ENCODE data around the gene B3GALT5.
A peak's percentile ranks its signal among the peaks of the same experiment; 100 is the strongest.
"Not testable (repeated sequence)": the region's sequence is repeated elsewhere in the genome, so short reads cannot be mapped to it uniquely, and the experiment has no call there.

The B3GALT5 gene, protein sequence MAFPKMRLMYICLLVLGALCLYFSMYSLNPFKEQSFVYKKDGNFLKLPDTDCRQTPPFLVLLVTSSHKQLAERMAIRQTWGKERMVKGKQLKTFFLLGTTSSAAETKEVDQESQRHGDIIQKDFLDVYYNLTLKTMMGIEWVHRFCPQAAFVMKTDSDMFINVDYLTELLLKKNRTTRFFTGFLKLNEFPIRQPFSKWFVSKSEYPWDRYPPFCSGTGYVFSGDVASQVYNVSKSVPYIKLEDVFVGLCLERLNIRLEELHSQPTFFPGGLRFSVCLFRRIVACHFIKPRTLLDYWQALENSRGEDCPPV

DNA sequence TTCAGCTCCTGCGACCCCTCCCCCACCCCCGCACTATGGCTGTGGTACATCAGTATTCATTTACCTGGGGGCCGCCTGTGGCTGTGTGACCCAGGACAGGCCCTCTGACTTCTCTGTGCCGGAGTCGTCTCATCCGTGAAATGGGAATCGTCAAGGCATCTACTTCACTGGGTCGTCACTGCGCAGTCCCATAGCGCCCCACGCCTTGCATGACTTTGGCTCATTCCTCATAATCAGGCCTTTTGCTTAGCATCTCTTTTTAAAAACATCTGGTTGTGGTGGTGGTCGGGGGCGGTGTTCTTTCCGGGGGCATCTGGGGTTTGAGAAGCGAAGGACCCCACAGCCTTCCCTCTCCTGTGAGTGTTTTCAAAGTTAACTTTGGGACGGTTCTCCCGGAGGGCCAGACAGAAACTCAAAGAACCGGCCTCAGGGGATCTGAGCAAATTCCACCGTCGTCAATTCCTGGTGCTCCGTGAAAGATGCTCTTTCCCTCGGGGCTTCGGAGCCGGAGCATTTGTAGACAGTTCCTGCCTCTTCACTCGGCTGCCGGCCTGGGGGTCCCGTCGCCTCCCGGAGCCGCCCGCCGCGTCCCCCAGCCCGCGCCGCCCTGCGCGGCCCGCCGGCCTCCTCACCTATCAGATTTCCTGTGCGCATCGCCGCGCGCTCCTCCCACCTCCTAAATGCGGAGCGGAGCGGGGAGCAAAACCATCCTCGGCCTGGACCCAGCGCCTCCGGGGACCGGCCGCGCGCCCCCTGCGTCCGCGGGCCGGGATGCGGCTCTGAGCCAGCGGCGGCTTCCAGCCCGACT lies at the start of gene B3GALT5:
TSS of gene B3GALT5 (plus strand) at position 708 of the 808 bp plus-strand sequence. CDS start 47,620 bp downstream, outside the sequence.
- DNase-seq: no peak

DNA sequence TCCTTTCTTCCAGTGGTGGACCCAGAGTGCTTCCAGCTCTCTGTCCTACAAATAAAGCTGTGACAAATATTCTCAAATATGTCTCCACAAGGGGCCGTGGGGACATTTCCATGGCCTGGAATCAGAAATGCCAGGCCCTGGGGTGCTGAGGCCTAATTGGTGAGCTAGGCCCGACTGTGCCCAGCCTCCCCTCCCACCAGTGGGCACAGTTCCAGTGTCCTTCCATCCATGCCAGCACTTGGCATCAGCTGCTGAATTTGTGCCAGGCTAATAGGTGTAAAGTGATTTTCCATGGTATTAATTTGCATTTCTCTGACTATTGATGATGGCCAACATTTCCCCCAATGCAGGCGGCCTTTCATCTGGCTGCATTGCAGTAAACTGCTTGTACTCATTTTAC lies 48.5 kb upstream of the B3GALT5 start:
- no peak for DNase-seq

DNA sequence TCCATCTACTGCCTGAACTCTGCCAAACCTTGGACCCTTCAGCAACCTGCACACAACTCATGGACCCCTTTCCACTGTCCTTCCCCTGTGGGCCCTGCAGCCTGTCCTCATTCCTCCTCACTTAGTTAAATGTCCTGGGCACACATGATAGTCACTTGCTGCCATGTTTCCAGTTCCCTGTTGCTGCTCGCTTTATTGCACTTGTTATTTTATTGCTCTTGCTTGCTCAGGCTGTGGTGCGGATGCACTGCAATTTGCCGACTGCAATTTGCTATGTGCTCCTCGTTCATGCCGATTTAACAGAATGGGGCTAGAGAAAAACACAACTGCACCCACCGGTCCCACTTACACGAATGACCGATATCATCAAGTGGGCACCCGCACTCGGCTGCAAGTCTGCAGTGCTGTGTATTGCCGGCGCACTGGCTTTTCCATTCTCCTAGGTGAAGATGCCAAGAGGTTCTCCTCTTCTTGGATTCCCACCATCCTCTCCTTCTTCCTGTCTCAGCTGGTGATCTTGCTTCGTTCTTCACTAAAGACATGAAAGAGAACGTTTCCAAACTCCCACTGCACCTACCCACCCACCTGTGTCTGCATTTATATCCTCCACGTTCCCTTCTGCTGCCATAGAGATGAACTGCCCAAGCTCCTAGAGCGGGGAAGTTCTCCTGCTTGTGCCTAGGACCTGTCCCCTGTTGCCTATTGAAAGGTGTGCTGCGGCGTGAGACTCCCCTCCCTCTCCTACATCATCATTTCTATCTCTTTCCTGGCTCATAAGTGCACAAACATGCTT lies 45.4 kb upstream of the B3GALT5 start:
- DNase-seq: no peak

DNA sequence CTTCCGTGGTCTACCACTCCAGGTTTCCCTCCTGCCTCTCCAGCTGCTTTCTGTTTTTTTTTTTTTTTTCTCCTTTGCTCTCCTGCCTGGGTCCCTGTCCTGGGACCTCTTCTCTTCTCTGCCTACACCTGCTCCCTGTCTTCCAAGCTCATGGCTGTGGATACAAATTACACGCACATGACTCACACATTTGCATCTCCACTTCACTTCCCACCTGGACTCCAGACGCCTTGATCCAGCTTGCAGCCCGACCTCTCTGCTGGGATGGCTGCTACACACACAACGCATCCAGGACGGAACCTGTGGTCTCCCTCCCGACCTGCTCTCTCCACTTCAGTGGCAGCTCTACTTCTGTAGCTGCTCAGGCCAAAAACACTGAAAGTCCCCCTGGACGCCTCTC lies 44.4 kb upstream of the B3GALT5 start:
- peak; percentile 14 for DNase-seq

DNA sequence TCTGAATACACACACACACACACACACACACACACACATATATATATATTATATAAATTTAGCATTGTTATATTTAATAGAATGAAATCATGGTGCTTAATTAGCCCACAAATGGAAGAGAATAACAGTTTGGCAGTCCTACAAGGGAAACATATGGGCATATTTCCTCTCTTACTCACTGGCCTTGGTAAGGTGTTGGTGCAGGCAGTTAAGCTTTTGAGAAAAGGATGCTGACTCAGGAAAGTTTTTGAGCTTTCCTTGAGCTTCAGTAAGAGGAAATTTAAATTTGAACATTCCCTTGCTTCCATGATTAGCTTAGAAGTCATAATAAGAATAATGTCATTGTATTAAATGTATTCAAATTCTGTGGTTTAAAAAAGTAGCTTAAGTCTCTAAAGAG lies 37.0 kb upstream of the B3GALT5 start:
- DNase-seq: no peak

DNA sequence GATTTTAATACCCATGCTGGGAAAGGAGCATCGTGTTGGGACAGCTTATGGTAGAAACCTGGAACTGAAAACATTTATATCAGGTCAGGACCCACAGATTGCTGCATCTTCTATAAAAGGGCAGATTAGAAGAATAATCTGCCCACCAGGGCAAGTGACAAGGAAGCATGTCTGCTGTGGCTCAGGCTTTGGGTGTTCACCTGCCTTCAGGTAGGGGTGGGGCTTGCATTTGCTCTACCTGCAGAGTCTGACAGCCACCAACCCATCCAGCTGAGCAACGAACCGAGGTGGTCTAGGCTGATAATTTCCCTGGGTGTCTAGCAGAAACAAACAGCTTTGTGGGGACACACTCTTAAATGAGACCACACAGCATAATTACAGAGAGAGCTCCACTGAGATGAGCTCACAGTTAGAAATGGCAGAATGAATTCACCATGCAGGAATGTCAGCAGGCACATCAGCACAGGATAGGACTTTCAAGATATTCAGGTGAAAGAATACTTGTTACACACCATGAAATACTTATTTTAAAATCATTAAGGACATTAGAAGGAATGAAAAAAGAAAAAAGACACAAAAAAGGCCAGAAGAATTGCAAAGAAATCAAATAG lies 36.1 kb upstream of the B3GALT5 start:
- DNase-seq: no peak

DNA sequence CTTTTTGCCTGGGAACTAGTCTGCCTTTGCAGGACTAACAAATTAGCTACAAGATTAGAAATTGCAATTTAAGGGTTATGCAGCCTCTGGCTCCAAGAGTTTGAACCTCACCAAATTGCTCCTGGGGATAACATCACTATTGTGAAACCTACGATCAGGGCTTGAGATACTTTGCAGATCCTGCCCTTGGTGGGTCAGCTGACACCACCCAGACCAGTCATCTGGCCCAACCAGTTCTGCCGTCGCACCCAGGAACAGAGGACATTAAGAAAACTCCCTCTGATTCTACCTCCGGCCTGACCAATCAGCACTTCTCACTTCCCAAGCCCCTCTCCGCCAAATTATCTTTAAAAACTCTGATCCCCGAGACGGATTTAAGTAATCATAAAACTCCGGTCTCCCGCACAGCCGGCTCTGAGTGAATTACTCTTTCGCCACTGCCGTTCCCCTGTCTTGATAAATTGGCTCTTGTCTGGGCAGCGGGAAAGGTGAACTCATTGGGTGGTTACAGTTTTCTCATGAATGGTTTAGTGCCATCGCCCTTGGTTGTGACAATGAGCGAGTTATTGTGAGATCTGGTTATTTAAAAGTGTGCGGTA lies 32.9 kb upstream of the B3GALT5 start:
- DNase-seq: no peak

DNA sequence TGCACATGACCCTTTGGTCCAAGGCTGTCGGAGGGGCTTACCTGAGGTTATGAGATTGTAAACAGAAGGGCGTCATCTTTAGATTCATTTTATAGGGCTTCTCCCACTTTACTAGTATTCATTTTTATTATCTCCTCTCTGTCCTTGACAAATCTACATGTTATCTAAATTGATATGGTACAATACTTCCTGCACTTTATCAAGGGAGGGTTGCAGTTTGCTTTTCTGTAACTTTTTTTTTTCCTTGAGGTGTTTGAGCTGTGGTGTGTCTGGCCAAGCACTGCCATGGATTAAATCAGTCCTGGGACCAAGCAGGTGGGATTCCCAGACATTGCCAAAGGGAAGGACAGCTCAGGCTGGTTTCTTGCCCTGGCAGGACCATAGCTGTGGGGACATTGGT lies 32.0 kb upstream of the B3GALT5 start:
- no peak for DNase-seq

DNA sequence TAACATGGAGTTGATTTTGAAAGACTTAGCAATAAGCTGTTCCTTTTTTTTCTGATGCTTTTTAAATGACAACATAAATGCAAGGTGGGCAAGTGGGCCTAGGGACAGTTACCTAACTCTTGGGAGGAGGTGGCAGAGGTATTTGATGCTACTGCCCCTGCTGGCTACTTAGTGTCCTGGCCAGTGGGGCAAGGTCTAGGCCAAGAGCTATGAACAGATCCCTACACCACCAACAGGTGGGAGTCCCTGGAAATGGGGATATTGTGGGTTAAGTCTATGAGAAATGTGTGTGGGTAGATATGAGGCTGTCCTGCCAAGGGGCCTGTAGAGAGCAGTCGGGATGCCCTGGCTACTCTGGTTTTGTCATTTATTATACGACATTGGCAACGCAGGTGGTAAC lies 31.3 kb upstream of the B3GALT5 start:
- no peak for DNase-seq

DNA sequence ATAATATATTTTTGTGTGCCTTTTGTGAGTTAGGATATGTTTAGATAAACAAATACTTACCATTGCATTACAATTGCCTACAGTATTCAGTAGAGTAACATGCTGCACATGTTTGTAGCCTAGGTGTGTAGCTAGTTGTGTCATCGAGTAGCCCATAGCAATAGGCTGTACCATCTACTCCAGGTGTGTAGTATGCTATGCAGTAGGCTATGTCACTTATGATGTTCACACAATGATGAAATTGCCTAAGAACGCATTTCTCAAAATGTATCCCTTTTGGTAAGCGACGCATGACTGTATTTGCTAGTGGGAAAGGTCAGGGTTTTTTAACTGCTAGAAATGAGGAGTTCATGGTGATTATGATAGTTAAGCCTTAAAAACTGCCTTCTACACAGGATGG lies 30.0 kb upstream of the B3GALT5 start:
- DNase-seq: no peak

DNA sequence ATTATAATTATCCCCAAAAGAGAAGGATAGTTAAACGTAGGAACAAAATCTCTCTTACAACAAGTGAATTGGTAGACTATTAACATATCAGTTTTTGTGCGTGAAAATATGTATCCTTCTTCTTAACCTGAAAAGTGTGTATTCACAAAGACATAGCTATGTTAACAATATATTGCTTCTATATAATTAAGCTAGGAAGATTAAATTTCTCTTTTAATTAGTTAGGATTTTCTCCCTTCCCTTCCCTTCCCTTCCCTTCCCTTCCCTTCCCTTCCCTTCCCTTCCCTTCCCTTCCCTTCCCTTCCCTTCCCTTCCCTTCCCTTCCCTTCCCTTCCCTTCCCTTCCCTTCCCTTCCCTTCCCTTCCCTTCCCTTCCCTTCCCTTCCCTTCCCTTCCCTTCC lies 29.2 kb upstream of the B3GALT5 start:
- DNase-seq: not testable (repeated sequence)

DNA sequence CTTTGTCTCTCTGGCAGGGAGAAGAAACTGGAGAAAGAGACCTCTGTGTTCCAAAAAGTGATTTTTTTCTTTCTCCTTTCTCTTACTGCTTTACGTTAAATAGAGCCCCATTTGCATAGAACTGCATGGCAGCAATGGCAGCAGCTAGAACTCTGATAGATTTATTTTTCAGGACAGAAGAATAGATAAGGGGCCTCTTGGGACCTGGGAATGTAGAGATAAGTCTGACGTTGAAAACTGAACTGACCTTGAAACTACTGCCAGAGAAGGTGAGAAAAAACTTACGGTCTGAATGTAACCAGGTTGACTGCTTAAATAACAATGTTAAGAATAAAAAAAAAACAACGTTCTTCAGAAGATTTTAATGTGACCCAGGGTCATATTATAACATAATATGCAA lies 25.4 kb upstream of the B3GALT5 start:
- DNase-seq: no peak

DNA sequence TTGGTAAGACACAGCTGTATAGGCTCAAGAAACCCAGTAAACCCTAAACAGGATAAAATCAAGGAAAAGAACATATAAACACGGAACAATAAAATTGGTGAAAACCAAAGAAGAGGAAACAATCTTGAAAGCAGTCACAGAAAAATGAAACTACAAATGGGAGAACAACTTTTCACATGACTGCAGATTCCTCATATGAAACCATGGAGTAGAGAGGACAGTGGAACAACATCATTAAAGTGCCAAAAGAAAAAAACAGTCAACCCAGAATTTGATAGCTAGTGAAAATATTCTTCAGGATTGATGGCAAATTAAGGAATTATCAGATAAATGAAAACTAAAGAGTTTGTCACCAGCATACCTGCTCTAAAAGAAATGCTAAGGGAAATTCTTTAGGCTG lies 23.9 kb upstream of the B3GALT5 start:
- no peak for DNase-seq

DNA sequence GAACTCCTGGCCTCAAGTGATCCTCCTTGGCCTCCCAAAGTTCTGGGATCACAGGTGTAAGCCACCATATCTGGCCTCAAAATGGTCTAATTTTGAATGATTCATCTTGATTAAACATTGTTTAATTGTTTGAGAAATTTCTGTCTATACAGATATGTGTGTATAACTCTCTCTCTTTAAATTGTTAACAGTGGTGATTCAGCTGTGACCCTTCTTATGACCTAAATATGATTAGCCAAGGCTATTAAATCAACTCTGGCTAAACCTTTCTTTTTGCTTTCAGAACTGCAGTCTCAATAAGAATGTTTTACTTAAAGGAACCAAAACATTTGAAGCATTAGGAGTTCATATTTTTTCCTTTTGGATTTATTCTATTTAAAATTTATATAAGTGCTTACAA lies 19.2 kb upstream of the B3GALT5 start:
- DNase-seq: no peak

DNA sequence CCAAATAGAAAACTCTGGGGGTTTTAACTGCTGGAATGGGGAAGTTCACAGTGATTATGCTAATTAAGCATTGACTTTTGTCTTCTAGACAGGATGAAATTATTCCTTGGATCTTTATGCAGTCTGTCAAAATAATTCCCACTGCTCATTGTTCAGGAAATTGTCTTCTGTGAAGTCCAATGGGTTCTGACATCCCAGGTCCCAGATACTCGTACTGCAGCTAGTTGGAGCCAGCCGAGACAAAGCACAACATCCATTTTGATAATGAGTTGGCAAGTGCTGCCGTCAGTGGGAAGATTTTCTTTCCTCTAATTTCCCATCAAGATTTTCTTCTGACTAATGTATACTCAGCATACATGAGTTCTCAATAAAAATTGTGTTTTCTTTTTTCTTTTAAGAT lies 17.3 kb upstream of the B3GALT5 start:
- no peak for DNase-seq

DNA sequence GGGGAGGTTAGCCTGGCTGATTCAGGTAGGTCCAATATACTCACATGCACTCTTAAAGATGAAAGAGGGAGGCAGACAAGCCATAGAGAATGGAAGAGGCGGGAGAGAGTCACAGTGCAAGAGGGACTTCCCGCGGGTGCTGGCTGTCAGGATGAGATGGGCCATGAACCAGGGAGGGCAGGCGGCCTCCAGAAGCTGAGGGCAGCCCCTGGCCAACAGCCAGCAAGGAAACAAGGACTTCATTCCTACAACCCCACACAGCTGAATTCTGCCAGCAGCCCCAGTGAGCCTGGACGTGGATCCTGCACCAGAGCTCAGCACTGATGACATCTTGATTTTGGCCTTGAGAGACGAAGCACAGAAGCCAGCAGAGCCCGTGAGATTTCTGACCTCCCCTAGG lies 15.1 kb upstream of the B3GALT5 start:
- DNase-seq: no peak

DNA sequence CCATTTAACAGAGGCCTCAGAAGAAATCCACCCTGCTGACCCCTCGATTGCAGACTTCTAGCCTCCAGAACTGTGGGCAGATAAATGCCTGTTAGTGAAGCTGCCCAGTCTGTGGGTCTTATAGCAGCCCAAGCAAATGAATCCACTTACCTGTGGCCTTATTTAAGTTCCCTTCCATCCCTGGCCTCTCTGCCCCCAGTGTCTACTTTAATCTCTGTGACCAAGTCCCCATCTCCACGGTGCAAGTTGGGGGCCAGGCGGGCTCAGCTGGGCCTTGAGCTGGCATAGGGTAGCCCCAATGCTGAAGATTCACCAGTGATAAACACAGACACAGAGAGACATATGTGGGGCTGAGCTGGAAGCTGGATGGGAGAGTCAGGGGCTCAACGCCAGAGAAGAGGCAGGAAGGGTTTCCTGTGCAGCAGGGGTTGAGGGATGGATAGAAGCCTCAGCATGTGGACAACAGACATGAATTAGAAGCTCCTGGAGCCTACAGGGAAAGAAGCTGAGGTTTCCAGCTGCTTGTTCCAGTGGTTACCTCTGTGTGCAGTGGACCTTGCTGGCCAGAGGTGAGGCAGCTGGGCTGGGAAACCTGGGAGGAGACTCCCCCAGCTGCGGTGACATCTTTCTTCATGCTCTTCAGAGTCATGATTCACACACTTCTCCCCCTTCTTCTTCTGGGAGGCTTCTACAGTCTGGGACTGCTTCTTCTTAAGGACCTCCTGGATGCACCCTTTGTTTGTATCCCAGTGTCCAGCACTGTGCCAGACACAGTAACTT lies 13.4 kb upstream of the B3GALT5 start:
- DNase-seq: no peak

DNA sequence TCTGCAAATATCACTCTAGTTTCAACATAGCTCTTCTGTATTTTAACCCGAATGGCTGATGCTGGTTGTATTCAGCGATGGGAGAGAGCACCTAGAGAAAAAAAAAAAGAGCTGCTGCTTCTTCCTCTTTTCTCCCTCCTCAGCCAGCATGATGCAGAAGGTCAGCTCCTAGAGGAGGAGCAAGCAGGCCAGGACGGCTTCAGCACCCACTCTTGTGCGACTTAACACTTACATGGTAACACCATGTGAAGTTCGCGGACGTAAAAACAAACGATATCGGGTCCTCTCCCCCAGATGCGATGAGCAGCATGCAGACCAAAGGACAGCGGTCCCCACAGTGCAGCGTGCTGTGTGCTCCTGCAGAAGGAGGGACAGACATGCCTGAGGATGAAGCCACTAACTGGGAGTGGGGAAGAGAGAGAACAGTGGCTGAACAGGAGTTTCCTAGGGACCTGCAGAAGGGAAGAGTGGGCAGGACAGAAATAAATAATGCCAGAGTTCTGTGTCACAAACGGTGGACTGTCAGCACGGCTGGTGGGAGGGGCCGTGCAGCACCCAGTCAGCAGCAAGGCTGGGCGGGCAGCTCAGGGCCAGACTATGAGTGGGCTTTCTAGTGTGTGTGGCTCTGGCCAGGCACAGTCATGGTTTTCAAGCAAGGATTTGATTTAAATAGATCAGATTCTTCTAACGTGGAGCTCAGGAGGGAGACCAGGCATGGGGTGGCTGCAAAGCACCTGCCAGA lies 11.4 kb upstream of the B3GALT5 start:
- DNase-seq: no peak

DNA sequence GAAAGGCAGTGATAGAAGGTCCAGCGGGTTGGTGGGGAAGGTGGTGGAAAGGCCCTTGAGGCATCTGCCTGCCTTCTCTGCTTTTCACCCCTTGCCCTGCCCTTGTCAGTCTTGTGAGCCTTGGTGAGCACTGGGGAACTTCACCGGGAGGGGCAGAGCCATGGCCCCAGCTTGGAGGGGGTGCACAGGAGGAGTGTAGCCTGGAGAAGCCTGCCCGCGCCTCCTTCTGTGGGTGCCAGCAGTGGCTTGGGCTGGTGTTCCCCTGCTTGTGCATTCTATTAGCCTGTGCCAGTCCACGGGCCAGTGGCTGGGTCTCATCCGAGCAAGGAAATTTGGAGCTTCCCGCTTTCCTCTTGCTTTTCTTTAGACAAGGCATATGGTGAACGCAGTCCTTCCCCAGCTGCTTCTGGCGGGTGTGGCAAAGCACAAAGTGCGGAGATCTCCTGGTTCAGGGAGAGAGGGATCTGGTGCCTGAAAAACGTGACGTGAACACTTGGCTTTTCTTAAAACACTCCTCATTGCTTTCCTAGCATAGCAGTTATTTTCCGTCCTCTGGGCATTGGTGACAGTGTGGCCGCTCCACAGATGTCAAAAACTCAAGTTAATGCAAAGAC lies 10.6 kb upstream of the B3GALT5 start:
- no peak for DNase-seq

DNA sequence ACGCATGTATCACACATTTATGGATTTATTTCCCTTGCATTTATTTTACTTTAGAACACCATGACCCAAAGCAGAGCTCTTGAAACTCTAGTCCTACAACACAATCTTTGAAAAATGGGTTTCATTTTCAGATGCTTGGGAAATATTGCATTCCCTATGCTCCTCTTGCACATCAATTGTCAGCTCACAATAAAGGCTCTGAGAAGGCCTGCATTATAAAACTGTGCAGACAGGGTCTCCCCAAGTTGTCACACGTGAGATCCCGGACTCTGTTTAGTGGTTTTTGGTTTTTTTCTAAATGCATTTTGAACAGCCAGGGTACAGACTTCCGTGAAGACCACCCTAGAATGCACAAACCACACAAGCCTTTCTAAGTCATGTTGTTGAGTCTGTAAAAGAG lies 9.9 kb upstream of the B3GALT5 start:
- DNase-seq: no peak

DNA sequence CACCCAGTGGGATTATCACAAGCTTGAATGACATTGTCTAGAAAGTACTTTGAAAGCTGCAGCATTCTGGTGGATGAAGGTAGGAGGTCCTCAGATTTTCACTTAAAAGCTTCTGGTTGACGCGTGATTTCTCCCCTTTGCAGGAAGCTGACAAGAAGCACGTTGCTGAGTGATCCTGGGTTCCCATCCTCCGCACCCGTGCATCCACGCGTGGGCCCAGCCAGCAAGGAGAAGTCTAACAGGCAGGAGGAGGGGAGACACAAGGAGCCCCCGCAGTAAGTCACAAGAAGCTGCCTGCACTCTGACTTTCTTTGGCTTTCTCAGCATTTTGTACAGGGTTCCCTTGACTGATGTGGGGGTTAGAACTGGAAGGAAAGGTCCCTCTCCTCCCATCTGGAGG lies 7.8 kb upstream of the B3GALT5 start:
- no peak for DNase-seq

Data from NCI-H510A treated with DMSO at 0.1 percent for 48 hours (cell line).